ENCODE measurements around the gene MYO1C. TPM values are rescaled to one million over a fixed set of nuclear protein-coding genes. Genes with fewer than 3 reads are reported as not detected.

MYO1C gene
- total RNA-seq, 1 experiment from 2014 or later, result 73.6 TPM

DNA sequence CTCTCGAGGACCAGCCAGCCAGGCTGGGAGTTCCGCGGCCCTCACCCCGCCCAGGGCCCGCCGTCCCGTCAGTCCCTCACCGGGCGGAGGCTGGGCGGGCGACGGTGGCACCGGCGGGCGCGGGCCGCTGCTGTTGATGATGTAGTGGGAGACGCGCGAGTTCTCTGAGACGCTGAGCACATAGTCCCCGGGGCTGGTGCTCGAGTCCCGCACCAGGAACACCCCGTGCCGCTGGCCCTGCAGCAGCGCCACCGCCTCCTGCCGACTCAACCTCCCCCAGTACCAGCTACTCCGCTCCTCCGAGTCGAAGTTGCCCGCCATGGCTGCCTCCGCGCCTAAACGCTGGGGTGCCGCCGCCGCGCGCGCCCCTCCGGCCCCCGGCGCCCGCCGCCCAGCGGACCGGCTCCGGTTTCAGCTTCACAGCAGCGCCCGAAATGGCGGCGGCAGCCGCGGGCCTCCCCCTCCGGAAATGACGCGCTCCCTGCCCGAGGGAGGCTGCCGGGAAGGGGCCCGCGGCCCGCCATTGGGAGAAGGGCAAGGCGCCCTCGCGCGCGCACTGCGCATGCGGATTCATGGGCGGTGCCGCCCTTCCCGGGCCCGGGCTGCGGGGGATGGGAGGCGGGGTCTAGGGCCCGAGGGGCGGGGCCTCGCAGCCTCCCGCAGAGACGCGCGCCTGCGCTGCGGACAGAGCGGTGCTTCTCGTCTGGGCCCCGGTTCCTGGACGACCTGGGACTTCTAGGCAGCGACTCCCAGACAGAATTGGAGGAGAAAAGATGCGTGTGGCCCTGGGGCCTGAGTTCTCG, 36.5 kb downstream of the MYO1C start, which contains the start of gene CRK (continued):
- TF ChIP-seq ZNF121 (CRISPR knock-in tag; IDR thresholded peaks at IDR 0.05) (no peak), ZNF138 (CRISPR knock-in tag; conservative IDR thresholded peaks at IDR 0.05) (0 out of 2 replicates have a peak, but pooled peaks have one; percentile 19), SMAD3 (CRISPR knock-in tag; IDR thresholded peaks at IDR 0.05; ENCODE audit: borderline replicate concordance) (no peak), CBFB (CRISPR knock-in tag; IDR thresholded peaks at IDR 0.05; ENCODE audit: low read depth) (peak; percentile 87; the same call in 1 of the 2 replicates), NR3C1 (CRISPR knock-in tag; conservative IDR thresholded peaks at IDR 0.05; ENCODE audit: low read depth) (peak; percentile 94; the same call in 1 of the 2 replicates), GABPB1 (CRISPR knock-in tag; IDR thresholded peaks at IDR 0.05) (peak; percentile 85; the same call in 1 of the 2 replicates), SP1 (CRISPR knock-in tag; conservative IDR thresholded peaks at IDR 0.05) (peak; percentile 94), TEAD4 (CRISPR knock-in tag; IDR thresholded peaks at IDR 0.05) (no peak), ZNF281 (CRISPR knock-in tag; IDR thresholded peaks at IDR 0.05) (0 out of 2 replicates have a peak, but pooled peaks have one; percentile 36), TCF7 (CRISPR knock-in tag; IDR thresholded peaks at IDR 0.05; ENCODE audit: low read depth) (peak; percentile 41; the same call in 1 of the 2 replicates), FOXP1 (CRISPR knock-in tag; IDR thresholded peaks at IDR 0.05; ENCODE audit: borderline replicate concordance) (peak; percentile 76), JUN (CRISPR knock-in tag; IDR thresholded peaks at IDR 0.05) (peak; percentile 38; the same call in 1 of the 2 replicates), MYBL2 (CRISPR knock-in tag; IDR thresholded peaks at IDR 0.05) (peak; percentile 32), USF2 (CRISPR knock-in tag; IDR thresholded peaks at IDR 0.05) (no peak), KAT7 (CRISPR knock-in tag; IDR thresholded peaks at IDR 0.05; ENCODE audit: borderline replicate concordance) (peak; percentile 85; the same call in 1 of the 2 replicates), MLX (CRISPR knock-in tag; IDR thresholded peaks at IDR 0.05) (0 out of 2 replicates have a peak, but pooled peaks have one; percentile 39)
- TF ChIP-seq, protein P1, sequence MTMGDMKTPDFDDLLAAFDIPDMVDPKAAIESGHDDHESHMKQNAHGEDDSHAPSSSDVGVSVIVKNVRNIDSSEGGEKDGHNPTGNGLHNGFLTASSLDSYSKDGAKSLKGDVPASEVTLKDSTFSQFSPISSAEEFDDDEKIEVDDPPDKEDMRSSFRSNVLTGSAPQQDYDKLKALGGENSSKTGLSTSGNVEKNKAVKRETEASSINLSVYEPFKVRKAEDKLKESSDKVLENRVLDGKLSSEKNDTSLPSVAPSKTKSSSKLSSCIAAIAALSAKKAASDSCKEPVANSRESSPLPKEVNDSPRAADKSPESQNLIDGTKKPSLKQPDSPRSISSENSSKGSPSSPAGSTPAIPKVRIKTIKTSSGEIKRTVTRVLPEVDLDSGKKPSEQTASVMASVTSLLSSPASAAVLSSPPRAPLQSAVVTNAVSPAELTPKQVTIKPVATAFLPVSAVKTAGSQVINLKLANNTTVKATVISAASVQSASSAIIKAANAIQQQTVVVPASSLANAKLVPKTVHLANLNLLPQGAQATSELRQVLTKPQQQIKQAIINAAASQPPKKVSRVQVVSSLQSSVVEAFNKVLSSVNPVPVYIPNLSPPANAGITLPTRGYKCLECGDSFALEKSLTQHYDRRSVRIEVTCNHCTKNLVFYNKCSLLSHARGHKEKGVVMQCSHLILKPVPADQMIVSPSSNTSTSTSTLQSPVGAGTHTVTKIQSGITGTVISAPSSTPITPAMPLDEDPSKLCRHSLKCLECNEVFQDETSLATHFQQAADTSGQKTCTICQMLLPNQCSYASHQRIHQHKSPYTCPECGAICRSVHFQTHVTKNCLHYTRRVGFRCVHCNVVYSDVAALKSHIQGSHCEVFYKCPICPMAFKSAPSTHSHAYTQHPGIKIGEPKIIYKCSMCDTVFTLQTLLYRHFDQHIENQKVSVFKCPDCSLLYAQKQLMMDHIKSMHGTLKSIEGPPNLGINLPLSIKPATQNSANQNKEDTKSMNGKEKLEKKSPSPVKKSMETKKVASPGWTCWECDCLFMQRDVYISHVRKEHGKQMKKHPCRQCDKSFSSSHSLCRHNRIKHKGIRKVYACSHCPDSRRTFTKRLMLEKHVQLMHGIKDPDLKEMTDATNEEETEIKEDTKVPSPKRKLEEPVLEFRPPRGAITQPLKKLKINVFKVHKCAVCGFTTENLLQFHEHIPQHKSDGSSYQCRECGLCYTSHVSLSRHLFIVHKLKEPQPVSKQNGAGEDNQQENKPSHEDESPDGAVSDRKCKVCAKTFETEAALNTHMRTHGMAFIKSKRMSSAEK (CRISPR knock-in tag; IDR thresholded peaks at IDR 0.05; ENCODE audit: borderline replicate concordance), result no peak
- TF ChIP-seq, protein P2, sequence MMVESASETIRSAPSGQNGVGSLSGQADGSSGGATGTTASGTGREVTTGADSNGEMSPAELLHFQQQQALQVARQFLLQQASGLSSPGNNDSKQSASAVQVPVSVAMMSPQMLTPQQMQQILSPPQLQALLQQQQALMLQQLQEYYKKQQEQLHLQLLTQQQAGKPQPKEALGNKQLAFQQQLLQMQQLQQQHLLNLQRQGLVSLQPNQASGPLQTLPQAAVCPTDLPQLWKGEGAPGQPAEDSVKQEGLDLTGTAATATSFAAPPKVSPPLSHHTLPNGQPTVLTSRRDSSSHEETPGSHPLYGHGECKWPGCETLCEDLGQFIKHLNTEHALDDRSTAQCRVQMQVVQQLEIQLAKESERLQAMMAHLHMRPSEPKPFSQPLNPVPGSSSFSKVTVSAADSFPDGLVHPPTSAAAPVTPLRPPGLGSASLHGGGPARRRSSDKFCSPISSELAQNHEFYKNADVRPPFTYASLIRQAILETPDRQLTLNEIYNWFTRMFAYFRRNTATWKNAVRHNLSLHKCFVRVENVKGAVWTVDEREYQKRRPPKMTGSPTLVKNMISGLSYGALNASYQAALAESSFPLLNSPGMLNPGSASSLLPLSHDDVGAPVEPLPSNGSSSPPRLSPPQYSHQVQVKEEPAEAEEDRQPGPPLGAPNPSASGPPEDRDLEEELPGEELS (CRISPR knock-in tag; IDR thresholded peaks at IDR 0.05), result peak; percentile 86
- TF ChIP-seq, protein P3, sequence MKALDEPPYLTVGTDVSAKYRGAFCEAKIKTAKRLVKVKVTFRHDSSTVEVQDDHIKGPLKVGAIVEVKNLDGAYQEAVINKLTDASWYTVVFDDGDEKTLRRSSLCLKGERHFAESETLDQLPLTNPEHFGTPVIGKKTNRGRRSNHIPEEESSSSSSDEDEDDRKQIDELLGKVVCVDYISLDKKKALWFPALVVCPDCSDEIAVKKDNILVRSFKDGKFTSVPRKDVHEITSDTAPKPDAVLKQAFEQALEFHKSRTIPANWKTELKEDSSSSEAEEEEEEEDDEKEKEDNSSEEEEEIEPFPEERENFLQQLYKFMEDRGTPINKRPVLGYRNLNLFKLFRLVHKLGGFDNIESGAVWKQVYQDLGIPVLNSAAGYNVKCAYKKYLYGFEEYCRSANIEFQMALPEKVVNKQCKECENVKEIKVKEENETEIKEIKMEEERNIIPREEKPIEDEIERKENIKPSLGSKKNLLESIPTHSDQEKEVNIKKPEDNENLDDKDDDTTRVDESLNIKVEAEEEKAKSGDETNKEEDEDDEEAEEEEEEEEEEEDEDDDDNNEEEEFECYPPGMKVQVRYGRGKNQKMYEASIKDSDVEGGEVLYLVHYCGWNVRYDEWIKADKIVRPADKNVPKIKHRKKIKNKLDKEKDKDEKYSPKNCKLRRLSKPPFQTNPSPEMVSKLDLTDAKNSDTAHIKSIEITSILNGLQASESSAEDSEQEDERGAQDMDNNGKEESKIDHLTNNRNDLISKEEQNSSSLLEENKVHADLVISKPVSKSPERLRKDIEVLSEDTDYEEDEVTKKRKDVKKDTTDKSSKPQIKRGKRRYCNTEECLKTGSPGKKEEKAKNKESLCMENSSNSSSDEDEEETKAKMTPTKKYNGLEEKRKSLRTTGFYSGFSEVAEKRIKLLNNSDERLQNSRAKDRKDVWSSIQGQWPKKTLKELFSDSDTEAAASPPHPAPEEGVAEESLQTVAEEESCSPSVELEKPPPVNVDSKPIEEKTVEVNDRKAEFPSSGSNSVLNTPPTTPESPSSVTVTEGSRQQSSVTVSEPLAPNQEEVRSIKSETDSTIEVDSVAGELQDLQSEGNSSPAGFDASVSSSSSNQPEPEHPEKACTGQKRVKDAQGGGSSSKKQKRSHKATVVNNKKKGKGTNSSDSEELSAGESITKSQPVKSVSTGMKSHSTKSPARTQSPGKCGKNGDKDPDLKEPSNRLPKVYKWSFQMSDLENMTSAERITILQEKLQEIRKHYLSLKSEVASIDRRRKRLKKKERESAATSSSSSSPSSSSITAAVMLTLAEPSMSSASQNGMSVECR (CRISPR knock-in tag; IDR thresholded peaks at IDR 0.05; ENCODE audit: borderline replicate concordance), result peak; percentile 78; the same call in 1 of the 2 replicates
- TF ChIP-seq, protein P4, sequence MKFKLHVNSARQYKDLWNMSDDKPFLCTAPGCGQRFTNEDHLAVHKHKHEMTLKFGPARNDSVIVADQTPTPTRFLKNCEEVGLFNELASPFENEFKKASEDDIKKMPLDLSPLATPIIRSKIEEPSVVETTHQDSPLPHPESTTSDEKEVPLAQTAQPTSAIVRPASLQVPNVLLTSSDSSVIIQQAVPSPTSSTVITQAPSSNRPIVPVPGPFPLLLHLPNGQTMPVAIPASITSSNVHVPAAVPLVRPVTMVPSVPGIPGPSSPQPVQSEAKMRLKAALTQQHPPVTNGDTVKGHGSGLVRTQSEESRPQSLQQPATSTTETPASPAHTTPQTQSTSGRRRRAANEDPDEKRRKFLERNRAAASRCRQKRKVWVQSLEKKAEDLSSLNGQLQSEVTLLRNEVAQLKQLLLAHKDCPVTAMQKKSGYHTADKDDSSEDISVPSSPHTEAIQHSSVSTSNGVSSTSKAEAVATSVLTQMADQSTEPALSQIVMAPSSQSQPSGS (CRISPR knock-in tag; IDR thresholded peaks at IDR 0.05; ENCODE audit: borderline replicate concordance, low read depth), result no peak

Measured in WTC11 (cell line).